H9 (cell line): ENCODE data around the gene AK4. TPM values are rescaled to one million over a fixed set of nuclear protein-coding genes. Genes with fewer than 3 reads are reported as not detected.

ENCODE experiments used
- DNase-seq: peaks from one replicate; pipeline ENCODE4 v3.0.0-alpha.2; 2017
- H2AFZ ChIP-seq: one replicate; pipeline ENCODE4 v1.6.1; 2013; ENCODE audit warnings: mild to moderate bottlenecking, low read length, control low read depth, moderate library complexity
- H2AK5ac ChIP-seq: 2 replicates; pipeline ENCODE4 v1.6.1; 2013; ENCODE audit warnings: low read length, control low read depth, mixed read lengths; ENCODE audit not compliant: insufficient read length
- H2BK120ac ChIP-seq: one replicate; pipeline ENCODE4 v1.6.1; 2013; ENCODE audit warnings: low read depth, mild to moderate bottlenecking, low read length, control low read depth, inconsistent platforms; ENCODE audit not compliant: poor library complexity, severe bottlenecking
- H2BK12ac ChIP-seq: 2 replicates; pipeline ENCODE4 v1.6.1; 2013; ENCODE audit warnings: low read length, control low read depth, mixed read lengths, low read depth; ENCODE audit not compliant: insufficient read length
- H2BK15ac ChIP-seq: 2 replicates; pipeline ENCODE4 v1.6.1; 2013; ENCODE audit warnings: low read depth, low read length, control low read depth
- H2BK20ac ChIP-seq: one replicate; pipeline ENCODE4 v1.6.1; 2013; ENCODE audit warnings: low read depth, mild to moderate bottlenecking, low read length, control low read depth, inconsistent platforms; ENCODE audit not compliant: poor library complexity, severe bottlenecking
- H2BK5ac ChIP-seq: 2 replicates; pipeline ENCODE4 v1.6.1; 2013; ENCODE audit warnings: low read length, control low read depth, mixed read lengths; ENCODE audit not compliant: insufficient read length
- H3K14ac ChIP-seq: 2 replicates; pipeline ENCODE4 v1.6.1; 2013; ENCODE audit warnings: low read length, control low read depth; ENCODE audit not compliant: insufficient read depth
- H3K18ac ChIP-seq: 2 replicates; pipeline ENCODE4 v1.6.1; 2013; ENCODE audit warnings: low read depth, mild to moderate bottlenecking, mixed read lengths, low read length, control low read depth; ENCODE audit not compliant: insufficient read length
- H3K23ac ChIP-seq: 2 replicates; pipeline ENCODE4 v1.6.1; 2013; ENCODE audit warnings: low read length, control low read depth, mixed read lengths, low read depth; ENCODE audit not compliant: insufficient read length
- H3K23me2 ChIP-seq: 2 replicates; pipeline ENCODE4 v1.6.1; 2013; ENCODE audit warnings: low read depth, mild to moderate bottlenecking, mixed read lengths, low read length, control low read depth; ENCODE audit not compliant: insufficient read length, poor library complexity, severe bottlenecking
- H3K27ac ChIP-seq: 2 replicates; pipeline ENCODE4 v1.5.1; 2013; ENCODE audit warnings: low read length, control low read depth, mixed read lengths, low read depth; ENCODE audit not compliant: insufficient read length
- H3K27me3 ChIP-seq: 2 replicates; pipeline ENCODE4 v1.6.1; 2013; ENCODE audit warnings: low read length, control low read depth, inconsistent platforms; ENCODE audit not compliant: insufficient read depth
- H3K4ac ChIP-seq: 2 replicates; pipeline ENCODE4 v1.6.1; 2013; ENCODE audit warnings: low read depth, mild to moderate bottlenecking, control low read depth, inconsistent platforms, low read length, moderate library complexity
- H3K4me1 ChIP-seq: 2 replicates; pipeline ENCODE4 v1.6.1; 2013; ENCODE audit warnings: low read length, control low read depth, inconsistent platforms; ENCODE audit not compliant: insufficient read depth
- H3K4me2 ChIP-seq: 2 replicates; pipeline ENCODE4 v1.6.1; 2013; ENCODE audit warnings: low read length, control low read depth, mixed read lengths; ENCODE audit not compliant: insufficient read length, insufficient read depth
- H3K56ac ChIP-seq: 2 replicates; pipeline ENCODE4 v1.6.1; 2013; ENCODE audit warnings: low read depth, mild to moderate bottlenecking, mixed read lengths, low read length, control low read depth; ENCODE audit not compliant: insufficient read length
- H3K79me1 ChIP-seq: 2 replicates; pipeline ENCODE4 v1.6.1; 2013; ENCODE audit warnings: low read depth, mild to moderate bottlenecking, moderate library complexity, low read length, control low read depth, inconsistent platforms; ENCODE audit not compliant: insufficient read depth, poor library complexity, severe bottlenecking
- H3K79me2 ChIP-seq: 2 replicates; pipeline ENCODE4 v1.6.1; 2013; ENCODE audit warnings: low read length, control low read depth, inconsistent platforms; ENCODE audit not compliant: insufficient read depth
- H3K9ac ChIP-seq: 2 replicates; pipeline ENCODE4 v1.6.1; 2013; ENCODE audit warnings: low read length, control low read depth, mixed read lengths; ENCODE audit not compliant: insufficient read length; ENCODE audit errors: extremely low read depth
- H3K9me3 ChIP-seq: one replicate; pipeline ENCODE4 v1.6.1; 2013; ENCODE audit warnings: low read depth, low read length, inconsistent platforms; ENCODE audit not compliant: control insufficient read depth
- H3T11ph ChIP-seq: one replicate; pipeline ENCODE4 v1.6.1; 2013; ENCODE audit warnings: mild to moderate bottlenecking, low read length, control low read depth, inconsistent platforms
- H4K20me1 ChIP-seq: one replicate; pipeline ENCODE4 v1.6.1; 2013; ENCODE audit not compliant: control insufficient read depth, insufficient read length, insufficient read depth
- H4K5ac ChIP-seq: 2 replicates; pipeline ENCODE4 v1.6.1; 2013; ENCODE audit warnings: low read depth, mild to moderate bottlenecking, mixed read lengths, low read length, control low read depth; ENCODE audit not compliant: insufficient read length
- H4K8ac ChIP-seq: replicated peaks from 2 replicates; pipeline ENCODE4 v1.6.1; 2013; ENCODE audit warnings: low read length, control low read depth, mixed read lengths, low read depth; ENCODE audit not compliant: insufficient read length
- H4K91ac ChIP-seq: 2 replicates; pipeline ENCODE4 v1.6.1; 2013; ENCODE audit warnings: low read depth, mild to moderate bottlenecking, moderate library complexity, mixed read lengths, low read length, control low read depth; ENCODE audit not compliant: insufficient read length
- H3K27ac Mint-ChIP-seq, 3 experiments: 2 replicates in 2 of 3; 3 replicates in 1 of 3; pipeline ENCODE4 v1.8.0; 2020 to 2021; ENCODE audit warnings: mixed read lengths in 3 of 3, mild to moderate bottlenecking in 1 of 3, moderate library complexity in 1 of 3
- H3K27me3 Mint-ChIP-seq: 2 replicates; pipeline ENCODE4 v1.8.0; 2021; ENCODE audit warnings: low read depth, mild to moderate bottlenecking, moderate library complexity, mixed read lengths
- H3K36me3 Mint-ChIP-seq, 3 experiments: 2 replicates in 2 of 3; 3 replicates in 1 of 3; pipeline ENCODE4 v1.8.0; 2020 to 2021; ENCODE audit warnings: low read depth in 3 of 3, mixed read lengths in 3 of 3; ENCODE audit not compliant: insufficient read depth in 1 of 3
- H3K4me1 Mint-ChIP-seq, 2 experiments: 2 replicates each; pipeline ENCODE4 v1.8.0; 2020; ENCODE audit warnings: mixed read lengths in 2 of 2
- H3K4me3 Mint-ChIP-seq, 2 experiments: 2 replicates in 1 of 2; 3 replicates in 1 of 2; pipeline ENCODE4 v1.8.0; 2020 to 2021; ENCODE audit warnings: mild to moderate bottlenecking in 2 of 2, mixed read lengths in 2 of 2, moderate library complexity in 1 of 2
- H3K9me3 Mint-ChIP-seq, 2 experiments: 2 replicates in 1 of 2; 3 replicates in 1 of 2; pipeline ENCODE4 v1.8.0; 2020; ENCODE audit warnings: mild to moderate bottlenecking in 2 of 2, mixed read lengths in 2 of 2, moderate library complexity in 1 of 2
- CTCF ChIP-seq: fragments of 200-600 bp; sonication (generic); conservative IDR thresholded peaks from 3 replicates; pipeline ENCODE4 v1.8.0; 2021; ENCODE audit warnings: antibody characterized with exemption, mild to moderate bottlenecking
- WGBS: extraction: QIAGEN DNeasy Blood & Tissue Kit; methylation state at CpG from one replicate; pipeline ENCODE4 v1.1.7; 2013; ENCODE audit warnings: missing lambda C conversion rate, low lambda C conversion rate, mixed read lengths; ENCODE audit not compliant: insufficient read length; ENCODE audit errors: extremely low coverage; 5-methylcytosine and 5-hydroxymethylcytosine counted together
- total RNA-seq: library from RNA; stranded (reverse); gene quantifications from 2 replicates; pipeline ENCODE4 v1.2.1, GENCODE V29; 2021

AK4 gene
- total RNA-seq, 1 experiment from 2014 or later = 45.6 TPM

GRCh38 chr1:65109487-65109886 is 38.5 kb upstream of the AK4 start:
- H4K8ac ChIP-seq = no peak overlapping the region
- H3K23me2 ChIP-seq = no peaks in the 10 kb centered on the region
- no peak overlapping the region for H2BK5ac ChIP-seq
- H3K9me3 ChIP-seq = no peaks in the 10 kb centered on the region
- DNase-seq = no peak
- no peak overlapping the region for H4K5ac ChIP-seq
- no peak overlapping the region for H2BK12ac ChIP-seq
- H3T11ph ChIP-seq = no peak overlapping the region
- H3K79me1 ChIP-seq = no peaks in the 10 kb centered on the region
- H4K20me1 ChIP-seq = no peaks in the 10 kb centered on the region
- H3K4me1 Mint-ChIP-seq = no peaks in the 10 kb centered on the region
- no peak overlapping the region for H3K27ac ChIP-seq
- no peaks in the 10 kb centered on the region for H3K36me3 Mint-ChIP-seq
- peaks cover 0 to 3% of the 10 kb centered on the region in 2 experiments; a peak in 1 of 5 replicates for H3K9me3 Mint-ChIP-seq
- H3K4me3 Mint-ChIP-seq = no peak overlapping the region
- no peak overlapping the region for H2AK5ac ChIP-seq
- no CpG with 5 or more reads among the region's 4 CpGs for WGBS
- no peaks in the 10 kb centered on the region for H3K79me2 ChIP-seq
- no peak overlapping the region for H2AFZ ChIP-seq
- no peaks in the 10 kb centered on the region; the same call in 1 of the 2 replicates for H3K27me3 Mint-ChIP-seq
- H3K4ac ChIP-seq = no peak overlapping the region
- H3K9ac ChIP-seq = no peak overlapping the region
- H3K23ac ChIP-seq = no peak overlapping the region
- no peak overlapping the region for H3K56ac ChIP-seq
- no peak overlapping the region for H3K27ac Mint-ChIP-seq
- no peak overlapping the region for H3K4me2 ChIP-seq
- H3K18ac ChIP-seq = no peak overlapping the region
- no peak overlapping the region for H2BK120ac ChIP-seq
- no peak overlapping the region for H2BK15ac ChIP-seq
- TF ChIP-seq CTCF = no peak
- no peaks in the 10 kb centered on the region for H3K27me3 ChIP-seq
- no peak overlapping the region for H4K91ac ChIP-seq
- no peak overlapping the region for H3K14ac ChIP-seq
- no peaks in the 10 kb centered on the region; the same call in 1 of the 2 replicates for H3K4me1 ChIP-seq
- no peak overlapping the region for H2BK20ac ChIP-seq
